Measurements from ENCODE around the gene CLCF1.
A peak's percentile ranks its signal among the peaks of the same experiment; 100 is the strongest.
"Not testable (repeated sequence)": the region's sequence is repeated elsewhere in the genome, so short reads cannot be mapped to it uniquely, and the experiment has no call there.

The CLCF1 gene

DNA sequence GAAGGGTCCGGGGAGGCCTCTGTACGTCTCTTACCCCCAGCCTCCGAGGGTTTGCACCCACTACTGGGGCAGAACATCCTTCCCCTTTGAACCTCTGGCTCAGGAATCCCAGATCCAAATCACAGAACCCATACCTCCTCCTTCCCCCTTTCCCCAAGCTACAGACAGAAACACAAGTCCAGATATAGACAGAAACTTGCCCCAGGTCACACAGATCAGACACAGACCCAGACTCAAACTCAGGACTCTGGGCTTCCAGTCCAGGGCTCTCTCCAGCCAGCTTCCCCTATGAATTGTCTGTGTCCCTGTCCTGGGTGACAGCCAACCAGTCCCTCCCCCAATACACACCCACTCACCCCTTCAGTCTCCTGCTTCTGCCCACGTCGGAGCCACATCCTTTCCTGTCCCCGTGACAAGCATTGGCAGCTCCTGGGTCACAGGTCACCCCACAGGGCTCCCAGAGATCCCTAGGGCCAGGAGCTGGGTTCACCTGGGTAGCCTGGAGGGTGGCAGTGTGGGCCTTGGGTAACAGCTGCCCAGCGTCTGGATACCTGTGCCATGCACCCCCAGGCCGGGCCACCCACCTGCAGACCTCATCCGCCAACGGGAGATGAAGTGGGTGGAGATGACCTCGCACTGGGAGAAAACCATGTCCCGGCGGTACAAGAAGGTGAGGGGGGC lies 31.3 kb upstream of the CLCF1 start:
- H3K4me3 Mint-ChIP-seq, result peak overlapping the region; percentile 93 to 98
- peaks cover 54 to 79% of the 10 kb centered on the region in 2 donors for H3K4me1 Mint-ChIP-seq
- H3K36me3 Mint-ChIP-seq, result peaks cover 25 to 40% of the 10 kb centered on the region in 2 donors
- peak overlapping the region; percentile 92 for H3K27ac Mint-ChIP-seq
- ATAC-seq (replicated peaks), result no peak
- no peaks in the 10 kb centered on the region for H3K27me3 Mint-ChIP-seq
- no peak for DNase-seq
- H3K9me3 Mint-ChIP-seq, result no peaks in the 10 kb centered on the region

- H3K27me3 Mint-ChIP-seq; DNase-seq; ATAC-seq (replicated peaks); H3K9me3 Mint-ChIP-seq: not testable (repeated sequence)
- Mint-ChIP-seq H3K36me3 (peaks cover 30 to 42% of the 10 kb centered on the region in 2 donors), H3K27ac (peak overlapping the region; percentile 92), H3K4me3 (peak overlapping the region; percentile 93 to 98), H3K4me1 (peaks cover 43 to 70% of the 10 kb centered on the region in 2 donors)
Observed at GRCh38 chr11:67403085-67403484, 29.7 kb upstream of the CLCF1 start.

DNA sequence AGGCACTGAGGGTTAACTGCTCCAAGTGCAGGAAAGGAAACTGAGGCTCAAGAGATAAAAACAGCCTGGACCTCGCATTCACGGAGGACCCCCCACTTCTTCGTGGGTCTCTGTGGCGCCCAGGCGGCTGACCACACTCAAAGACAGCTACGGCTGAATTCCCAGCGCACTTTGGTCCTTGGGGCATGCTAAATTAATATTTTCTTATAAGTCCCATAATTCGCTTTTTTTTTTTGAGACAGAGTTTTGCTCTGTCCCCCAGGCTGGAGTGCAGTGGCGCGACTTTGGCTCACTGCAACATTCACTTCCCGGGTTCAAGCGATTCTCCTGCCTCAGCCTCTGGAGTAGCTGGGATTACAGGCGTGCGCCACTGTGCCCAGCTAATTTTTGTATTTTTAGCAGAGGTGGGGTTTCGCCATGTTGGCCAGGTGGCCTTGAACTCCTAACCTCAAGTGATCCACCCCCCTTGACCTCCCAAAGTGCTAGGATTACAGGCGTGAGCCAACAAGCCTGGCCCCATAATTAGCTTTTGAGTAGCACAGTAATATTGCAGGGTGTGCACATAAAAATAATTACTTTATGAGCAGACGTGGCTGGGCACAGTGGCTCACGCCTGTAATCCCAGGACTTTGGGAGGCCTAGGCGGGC lies 28.9 kb upstream of the CLCF1 start:
- H3K36me3 Mint-ChIP-seq, result peaks cover 38 to 41% of the 10 kb centered on the region in 2 donors

GRCh38 chr11:67401495-67402191 lies 28.2 kb upstream of the CLCF1 start, which contains the start of gene PPP1CA:
TSS of gene PPP1CA (minus strand) at chr11:67401858. CDS start at chr11:67401782, 76 bp downstream.
- ATAC-seq (replicated peaks) (peak; percentile 75 to 82), DNase-seq (peak; percentile 86)
- H3K9me3 Mint-ChIP-seq, result no peaks in the 10 kb centered on the region
- H3K4me1 Mint-ChIP-seq, result peaks cover 37 to 69% of the 10 kb centered on the region in 2 donors
- H3K36me3 Mint-ChIP-seq, result peaks cover 41% of the 10 kb centered on the region in 2 donors
- peak within 1 kb of the TSS; percentile 90 for H3K27ac Mint-ChIP-seq
- peak within 1 kb of the TSS; percentile 86 to 98 for H3K4me3 Mint-ChIP-seq
- H3K27me3 Mint-ChIP-seq, result no peaks in the 10 kb centered on the region

More for the DNA sequence above, 28.9 kb upstream of the CLCF1 start:
- not testable (repeated sequence) for H3K27me3 Mint-ChIP-seq; H3K9me3 Mint-ChIP-seq; ATAC-seq (replicated peaks); DNase-seq
- peaks cover 40 to 69% of the 10 kb centered on the region in 2 donors for H3K4me1 Mint-ChIP-seq
- peak overlapping the region; percentile 86 to 98 for H3K4me3 Mint-ChIP-seq
- H3K27ac Mint-ChIP-seq, result peak overlapping the region; percentile 90

GRCh38 chr11:67400942-67401494 lies 27.6 kb upstream of the CLCF1 start:
- H3K4me3 Mint-ChIP-seq, result peak overlapping the region; percentile 86 to 98
- peaks cover 36 to 40% of the 10 kb centered on the region in 2 donors for H3K36me3 Mint-ChIP-seq
- no peak for DNase-seq
- H3K27me3 Mint-ChIP-seq, result no peaks in the 10 kb centered on the region
- H3K4me1 Mint-ChIP-seq, result peaks cover 34 to 69% of the 10 kb centered on the region in 2 donors
- peak; percentile 27 to 34 for ATAC-seq (replicated peaks)
- H3K9me3 Mint-ChIP-seq, result no peaks in the 10 kb centered on the region
- peak overlapping the region; percentile 88 for H3K27ac Mint-ChIP-seq

DNA sequence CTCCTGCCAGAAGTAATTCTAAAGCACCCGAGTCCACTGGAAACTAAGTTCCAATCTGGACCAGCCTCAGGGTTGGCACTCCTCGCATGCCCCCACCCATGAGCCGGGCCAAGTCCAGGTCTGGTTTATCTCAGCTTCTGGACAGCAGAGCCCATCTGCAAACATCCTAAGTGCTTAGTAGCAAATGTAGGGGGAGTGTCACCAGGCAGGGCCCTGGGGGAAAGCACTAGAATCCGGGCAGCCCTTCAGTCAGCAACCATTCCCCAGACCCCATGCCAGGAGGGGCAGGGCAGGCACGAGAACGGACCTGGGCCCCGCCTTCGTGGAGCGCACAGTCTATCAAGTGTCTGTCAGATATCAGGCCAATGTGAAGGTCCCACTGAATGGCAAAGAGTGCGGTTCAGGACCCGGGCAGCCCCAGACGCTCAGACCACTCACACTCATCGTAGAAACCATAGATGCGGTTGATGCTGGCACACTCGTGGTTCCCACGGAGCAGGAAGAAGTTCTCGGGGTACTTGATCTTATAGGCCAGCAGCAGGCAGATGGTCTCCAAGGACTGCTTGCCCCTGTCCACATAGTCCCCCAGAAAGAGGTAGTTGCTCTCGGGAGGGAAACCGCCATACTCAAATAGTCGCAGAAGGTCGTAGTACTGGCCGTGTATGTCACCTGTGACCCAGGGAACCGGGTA lies 27.0 kb upstream of the CLCF1 start:
- H3K4me1 Mint-ChIP-seq, result peaks cover 29 to 65% of the 10 kb centered on the region in 2 donors
- no peaks in the 10 kb centered on the region for H3K27me3 Mint-ChIP-seq
- peak overlapping the region; percentile 88 for H3K27ac Mint-ChIP-seq
- ATAC-seq (replicated peaks) (no peak), DNase-seq (no peak)
- no peaks in the 10 kb centered on the region for H3K9me3 Mint-ChIP-seq
- H3K36me3 Mint-ChIP-seq, result peaks cover 33 to 38% of the 10 kb centered on the region in 2 donors
- peak overlapping the region; percentile 86 to 98 for H3K4me3 Mint-ChIP-seq

DNA sequence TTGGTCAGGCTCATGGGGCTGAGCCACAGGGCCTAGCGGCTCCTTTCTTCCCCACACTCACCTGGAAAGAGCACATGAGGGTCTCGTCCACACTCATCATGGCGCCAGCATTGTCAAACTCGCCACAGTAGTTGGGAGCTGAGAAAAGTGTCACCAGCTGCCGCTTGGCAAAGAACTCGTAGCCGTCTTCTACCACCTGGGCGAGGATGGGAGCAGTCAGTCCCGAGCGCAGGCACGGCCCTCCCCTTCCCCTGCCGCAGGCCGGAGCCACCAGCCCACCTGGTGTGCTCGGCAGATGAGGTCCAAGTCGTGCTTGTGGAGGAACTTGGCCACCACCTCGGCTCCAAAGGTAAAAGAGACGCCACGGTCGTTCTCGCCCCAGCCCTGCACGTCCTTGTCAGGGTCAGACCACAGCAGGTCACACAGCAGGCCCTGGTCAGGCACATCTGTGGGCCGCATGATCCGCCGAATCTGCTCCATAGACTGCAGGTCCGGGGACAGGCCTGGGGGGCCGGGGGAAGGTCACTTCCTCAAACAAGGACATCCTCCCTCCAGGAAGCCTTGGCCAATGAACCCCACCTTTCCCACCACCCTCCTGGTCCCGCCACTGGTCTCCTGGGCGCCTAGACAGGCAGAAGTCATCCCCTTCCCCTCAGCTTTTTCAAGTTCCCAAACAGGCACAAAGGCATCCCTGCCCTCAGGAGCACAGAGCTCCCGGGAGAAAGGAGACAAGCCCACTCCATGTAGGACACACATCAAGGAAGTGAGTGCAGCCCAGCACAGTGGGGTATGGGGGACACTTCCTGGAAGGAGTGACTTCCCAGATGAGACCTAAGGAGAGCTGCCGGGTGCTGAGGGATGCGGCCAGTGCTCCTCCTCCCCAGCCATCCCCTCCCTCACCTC lies 25.5 kb upstream of the CLCF1 start:
- Mint-ChIP-seq H3K4me3 (peak overlapping the region; percentile 17 to 33), H3K9me3 (no peaks in the 10 kb centered on the region), H3K36me3 (peaks cover 31 to 32% of the 10 kb centered on the region in 2 donors), H3K27ac (peak overlapping the region; percentile 47), H3K4me1 (peaks cover 22 to 51% of the 10 kb centered on the region in 2 donors), H3K27me3 (no peaks in the 10 kb centered on the region)
- DNase-seq (no peak), ATAC-seq (replicated peaks) (no peak)

GRCh38 chr11:67397986-67398660 lies 24.7 kb upstream of the CLCF1 start:
- no peak overlapping the region for H3K4me3 Mint-ChIP-seq
- H3K27me3 Mint-ChIP-seq, result no peaks in the 10 kb centered on the region
- peaks cover 25 to 51% of the 10 kb centered on the region in 2 donors for H3K4me1 Mint-ChIP-seq
- ATAC-seq (replicated peaks) (no peak), DNase-seq (no peak)
- H3K27ac Mint-ChIP-seq, result peak overlapping the region; percentile 72
- peaks cover 32 to 35% of the 10 kb centered on the region in 2 donors for H3K36me3 Mint-ChIP-seq
- no peaks in the 10 kb centered on the region for H3K9me3 Mint-ChIP-seq

DNA sequence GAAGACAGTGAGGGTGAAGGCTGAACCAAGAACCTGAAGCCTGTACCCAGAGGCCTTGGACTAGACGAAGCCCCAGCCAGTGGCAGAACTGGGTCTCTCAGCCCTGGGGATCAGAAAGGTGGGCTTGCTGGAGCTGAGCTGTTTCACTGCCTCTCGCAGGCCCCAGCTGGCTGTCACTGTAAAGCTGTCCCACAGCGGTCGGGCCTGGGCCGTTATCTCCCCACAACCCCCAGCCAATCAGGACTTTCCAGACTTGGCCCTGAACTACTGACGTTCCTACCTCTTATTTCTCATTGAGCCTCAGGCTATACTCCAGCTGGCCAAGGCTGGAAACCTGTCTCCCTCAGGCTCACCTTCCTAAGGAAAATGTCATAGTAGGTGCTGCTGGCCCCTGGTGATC lies 24.1 kb upstream of the CLCF1 start:
- ATAC-seq (replicated peaks) (no peak), DNase-seq (no peak)
- H3K36me3 Mint-ChIP-seq, result peaks cover 34 to 35% of the 10 kb centered on the region in 2 donors
- H3K4me3 Mint-ChIP-seq, result no peak overlapping the region
- H3K27me3 Mint-ChIP-seq, result no peaks in the 10 kb centered on the region
- peaks cover 28 to 53% of the 10 kb centered on the region in 2 donors for H3K4me1 Mint-ChIP-seq
- peak overlapping the region; percentile 72 for H3K27ac Mint-ChIP-seq
- no peaks in the 10 kb centered on the region for H3K9me3 Mint-ChIP-seq

DNA sequence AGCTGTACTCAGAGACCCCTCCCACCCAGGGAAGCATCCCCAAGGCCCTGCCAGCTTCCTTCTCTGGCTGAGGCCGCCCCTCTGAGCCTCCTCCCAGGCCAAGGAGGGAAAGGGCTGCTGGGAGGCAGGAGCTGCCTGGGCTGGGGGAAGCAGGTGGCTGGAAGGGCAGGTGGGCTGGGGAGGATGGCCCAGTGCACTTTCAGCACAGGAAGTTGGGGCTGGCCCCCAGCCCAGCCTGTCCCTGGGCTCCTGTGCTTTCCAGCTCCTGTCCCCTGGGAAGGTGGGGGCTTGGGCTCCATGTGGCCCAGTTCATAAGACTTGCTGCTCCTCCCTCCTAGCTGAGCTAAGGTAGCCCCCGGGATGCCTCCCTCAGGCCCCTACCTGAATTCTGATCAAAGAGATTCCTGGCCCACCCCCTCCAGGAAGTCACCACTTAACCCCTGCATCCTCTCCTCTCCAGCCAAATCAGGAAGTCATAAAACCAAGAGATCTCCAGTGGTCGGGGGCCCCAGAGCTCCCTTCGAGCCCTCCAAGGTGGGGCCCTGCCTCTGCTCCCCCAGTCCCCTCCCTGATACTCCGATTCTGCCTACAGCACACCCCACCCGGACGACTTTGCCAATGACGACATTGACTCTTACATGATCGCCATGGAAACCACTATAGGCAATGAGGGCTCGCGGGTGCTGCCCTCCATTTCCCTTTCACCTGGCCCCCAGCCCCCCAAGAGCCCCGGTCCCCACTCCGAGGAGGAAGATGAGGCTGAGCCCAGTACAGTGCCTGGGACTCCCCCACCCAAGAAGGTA lies 23.4 kb upstream of the CLCF1 start:
- no peak for ATAC-seq (replicated peaks)
- H3K4me1 Mint-ChIP-seq, result peaks cover 31 to 57% of the 10 kb centered on the region in 2 donors
- peaks cover 34 to 35% of the 10 kb centered on the region in 2 donors for H3K36me3 Mint-ChIP-seq
- no peaks in the 10 kb centered on the region for H3K9me3 Mint-ChIP-seq
- peak overlapping the region; percentile 84 for H3K27ac Mint-ChIP-seq
- no peak for DNase-seq
- no peaks in the 10 kb centered on the region for H3K27me3 Mint-ChIP-seq
- H3K4me3 Mint-ChIP-seq, result no peak overlapping the region

DNA sequence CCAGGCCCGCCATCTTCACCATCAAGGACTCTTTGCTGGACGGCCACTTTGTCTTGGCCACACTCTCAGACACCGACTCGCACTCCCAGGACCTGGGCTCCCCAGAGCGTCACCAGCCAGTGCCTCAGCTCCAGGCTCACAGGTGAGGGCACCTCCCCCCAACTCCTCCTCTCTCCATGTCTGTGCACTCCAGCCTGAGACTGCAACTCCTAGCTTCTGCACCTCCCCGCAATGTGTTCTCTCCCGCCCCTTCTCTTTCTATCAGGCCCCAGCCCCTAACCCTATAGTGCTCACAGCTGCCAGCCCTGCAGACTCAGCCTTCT lies 22.8 kb upstream of the CLCF1 start:
- Mint-ChIP-seq H3K9me3 (no peaks in the 10 kb centered on the region), H3K4me1 (peaks cover 32 to 62% of the 10 kb centered on the region in 2 donors), H3K27me3 (no peaks in the 10 kb centered on the region), H3K27ac (no peak overlapping the region), H3K4me3 (no peak overlapping the region), H3K36me3 (peaks cover 34 to 35% of the 10 kb centered on the region in 2 donors)
- ATAC-seq (replicated peaks), result no peak
- DNase-seq, result no peak
